NCI-H510A (cell line): Measurements from ENCODE around the gene PLEKHG4B.
"Not testable (repeated sequence)": the region's sequence is repeated elsewhere in the genome, so short reads cannot be mapped to it uniquely, and the experiment has no call there.

Source experiments
- DNase-seq: peaks from one replicate; lab custom pipeline; 2025; lab: John Stamatoyannopoulos, UW

PLEKHG4B gene

GRCh38 chr5:231661-232060 lies 139.7 kb downstream of the PLEKHG4B start:
- DNase-seq = no peak

- not testable (repeated sequence) for DNase-seq
Observed at GRCh38 chr5:233426-233825, 141.5 kb downstream of the PLEKHG4B start.

GRCh38 chr5:234450-234849 lies 142.5 kb downstream of the PLEKHG4B start:
- DNase-seq = no peak

- not testable (repeated sequence) for DNase-seq
Observed at GRCh38 chr5:235527-235926, 143.6 kb downstream of the PLEKHG4B start.

- DNase-seq = not testable (repeated sequence)
Observed at GRCh38 chr5:237931-238330, 146.0 kb downstream of the PLEKHG4B start.
